HEK293 (cell line): ENCODE measurements around the gene USP36.
A peak's percentile ranks its signal among the peaks of the same experiment; 100 is the strongest.

Experiments used
- CTCF ChIA-PET: fragments of 350-600 bp; formaldehyde crosslinking; extraction: SDS; loops from one replicate; lab custom pipeline; 2021; ENCODE audit warnings: antibody characterized with exemption; lab: Yijun Ruan, JAX
- POLR2A ChIA-PET: fragments of 300-600 bp; formaldehyde crosslinking; extraction: SDS; loops from one replicate; lab custom pipeline; 2020; ENCODE audit warnings: antibody characterized with exemption, inconsistent platforms; lab: Yijun Ruan, JAX
- H3K27ac ChIP-seq: fragments of 200-500 bp; sonication (Bioruptor generic); 2 replicates; pipeline ENCODE4 v1.5.1; 2014; ENCODE audit warnings: low read depth, low read length, control low read depth, inconsistent platforms; ENCODE audit errors: extremely low read depth
- H3K36me3 ChIP-seq, 2 experiments: fragments of 200-500 bp in 1 of 2; sonication (Bioruptor generic) in 1 of 2; 1 replicate in 1 of 2; 2 replicates in 1 of 2; pipeline ENCODE4 v1.5.1; 2014 to 2017; ENCODE audit warnings: inconsistent platforms in 2 of 2, low read length in 2 of 2; ENCODE audit not compliant: control insufficient read depth in 2 of 2, insufficient read depth in 1 of 2
- H3K4me1 ChIP-seq: fragments of 200-500 bp; sonication (Bioruptor generic); 2 replicates; pipeline ENCODE4 v1.5.1; 2014; ENCODE audit warnings: mild to moderate bottlenecking, low read length, inconsistent platforms; ENCODE audit not compliant: control insufficient read depth, insufficient read depth
- H3K4me3 ChIP-seq: 2 replicates; pipeline ENCODE4 v1.5.1; 2011; ENCODE audit warnings: low read depth, mild to moderate bottlenecking, control low read depth, low read length, moderate library complexity
- H3K9me3 ChIP-seq: fragments of 200-500 bp; sonication (Bioruptor generic); 2 replicates; pipeline ENCODE4 v1.5.1; 2014; ENCODE audit warnings: low read depth, low read length, inconsistent platforms; ENCODE audit not compliant: control insufficient read depth, insufficient read depth
- EGR2 ChIP-seq: fragments of 450-650 bp; formaldehyde crosslinking; IDR thresholded peaks from 2 replicates; pipeline ENCODE4 v1.5.1; 2016; ENCODE audit warnings: low read depth, missing biosample characterization, missing genetic modification characterization
- FEZF1 ChIP-seq: fragments of 450-650 bp; formaldehyde crosslinking; IDR thresholded peaks from 2 replicates; pipeline ENCODE4 v1.5.1; 2016; ENCODE audit warnings: missing biosample characterization, missing genetic modification characterization
- REPIN1 ChIP-seq: fragments of 450-650 bp; formaldehyde crosslinking; IDR thresholded peaks from 2 replicates; pipeline ENCODE4 v1.5.1; 2017; ENCODE audit warnings: missing biosample characterization, missing genetic modification characterization, low read depth
- SP3 ChIP-seq: fragments of 450-650 bp; formaldehyde crosslinking; IDR thresholded peaks from 2 replicates; pipeline ENCODE4 v1.5.1; 2016; ENCODE audit warnings: missing biosample characterization, missing genetic modification characterization
- ZNF175 ChIP-seq: fragments of 450-650 bp; formaldehyde crosslinking; IDR thresholded peaks from 2 replicates; pipeline ENCODE4 v1.5.1; 2016; ENCODE audit warnings: missing biosample characterization, missing genetic modification characterization
- ZNF211 ChIP-seq: fragments of 450-650 bp; formaldehyde crosslinking; IDR thresholded peaks from 2 replicates; pipeline ENCODE4 v1.5.1; 2016; ENCODE audit warnings: low read depth, missing biosample characterization, missing genetic modification characterization
- ZNF214 ChIP-seq: fragments of 450-650 bp; formaldehyde crosslinking; IDR thresholded peaks from 2 replicates; pipeline ENCODE4 v1.5.1; 2017; ENCODE audit warnings: missing biosample characterization, mild to moderate bottlenecking, missing genetic modification characterization, borderline replicate concordance
- ZNF223 ChIP-seq: fragments of 450-650 bp; formaldehyde crosslinking; IDR thresholded peaks from 2 replicates; pipeline ENCODE4 v1.5.1; 2016; ENCODE audit warnings: missing biosample characterization, missing genetic modification characterization
- ZNF274 ChIP-seq, 2 experiments: fragments of 200-500 bp in 1 of 2; fragments of 450-650 bp in 1 of 2; sonication (Bioruptor generic) in 1 of 2; formaldehyde crosslinking in 1 of 2; IDR thresholded peaks; 2 replicates each; pipeline versions ENCODE4 v1.5.1 to v1.6.1; 2014 to 2016; ENCODE audit warnings: borderline replicate concordance in 1 of 2, inconsistent platforms in 1 of 2, low read length in 1 of 2, missing biosample characterization in 1 of 2, missing genetic modification characterization in 1 of 2
- ZNF311 ChIP-seq: fragments of 450-650 bp; formaldehyde crosslinking; IDR thresholded peaks from 2 replicates; pipeline ENCODE4 v1.5.1; 2017; ENCODE audit warnings: missing biosample characterization, missing genetic modification characterization, borderline replicate concordance
- ZNF354C ChIP-seq: fragments of 450-650 bp; formaldehyde crosslinking; IDR thresholded peaks from 2 replicates; pipeline ENCODE4 v1.5.1; 2016; ENCODE audit warnings: missing biosample characterization, missing genetic modification characterization, low read depth, borderline replicate concordance
- ZNF416 ChIP-seq: fragments of 450-650 bp; formaldehyde crosslinking; IDR thresholded peaks from 2 replicates; pipeline ENCODE4 v1.5.1; 2016; ENCODE audit warnings: missing biosample characterization, missing genetic modification characterization
- ZNF488 ChIP-seq: fragments of 450-650 bp; formaldehyde crosslinking; IDR thresholded peaks from 2 replicates; pipeline ENCODE4 v1.5.1; 2016; ENCODE audit warnings: missing biosample characterization, missing genetic modification characterization
- ZNF514 ChIP-seq: fragments of 450-650 bp; formaldehyde crosslinking; IDR thresholded peaks from 2 replicates; pipeline ENCODE4 v1.5.1; 2016; ENCODE audit warnings: missing biosample characterization, missing genetic modification characterization
- ZNF544 ChIP-seq: fragments of 450-650 bp; formaldehyde crosslinking; IDR thresholded peaks from 2 replicates; pipeline ENCODE4 v1.5.0; 2017; ENCODE audit warnings: missing biosample characterization, missing genetic modification characterization
- ZNF558 ChIP-seq: fragments of 450-650 bp; formaldehyde crosslinking; IDR thresholded peaks from 2 replicates; pipeline ENCODE4 v1.5.1; 2016; ENCODE audit warnings: missing biosample characterization, missing genetic modification characterization
- ZNF670 ChIP-seq: fragments of 450-650 bp; formaldehyde crosslinking; IDR thresholded peaks from 2 replicates; pipeline ENCODE4 v1.5.1; 2016; ENCODE audit warnings: missing biosample characterization, missing genetic modification characterization, low read depth
- ZNF76 ChIP-seq: fragments of 450-650 bp; formaldehyde crosslinking; IDR thresholded peaks from 2 replicates; pipeline ENCODE4; 2016; ENCODE audit warnings: low read depth, missing biosample characterization, missing genetic modification characterization, borderline replicate concordance
- ZNF785 ChIP-seq: fragments of 450-650 bp; formaldehyde crosslinking; IDR thresholded peaks from 2 replicates; pipeline ENCODE4 v1.5.1; 2016; ENCODE audit warnings: missing biosample characterization, missing genetic modification characterization
- ZNF837 ChIP-seq: fragments of 450-650 bp; formaldehyde crosslinking; IDR thresholded peaks from 2 replicates; pipeline ENCODE4 v1.5.1; 2016; ENCODE audit warnings: missing biosample characterization, missing genetic modification characterization
- TF ChIP-seq, protein P1 (sequence below): fragments of 450-650 bp; formaldehyde crosslinking; IDR thresholded peaks from 2 replicates; pipeline ENCODE4 v1.5.1; 2016; ENCODE audit warnings: missing biosample characterization, missing genetic modification characterization
- TF ChIP-seq, protein P2 (sequence below): fragments of 450-650 bp; formaldehyde crosslinking; IDR thresholded peaks from 2 replicates; pipeline ENCODE4 v1.5.1; 2016; ENCODE audit warnings: missing biosample characterization, missing genetic modification characterization
- TF ChIP-seq, protein P3 (sequence below): fragments of 450-650 bp; formaldehyde crosslinking; IDR thresholded peaks from 2 replicates; pipeline ENCODE4 v1.5.1; 2017; ENCODE audit warnings: missing biosample characterization, missing genetic modification characterization

The USP36 gene

DNA sequence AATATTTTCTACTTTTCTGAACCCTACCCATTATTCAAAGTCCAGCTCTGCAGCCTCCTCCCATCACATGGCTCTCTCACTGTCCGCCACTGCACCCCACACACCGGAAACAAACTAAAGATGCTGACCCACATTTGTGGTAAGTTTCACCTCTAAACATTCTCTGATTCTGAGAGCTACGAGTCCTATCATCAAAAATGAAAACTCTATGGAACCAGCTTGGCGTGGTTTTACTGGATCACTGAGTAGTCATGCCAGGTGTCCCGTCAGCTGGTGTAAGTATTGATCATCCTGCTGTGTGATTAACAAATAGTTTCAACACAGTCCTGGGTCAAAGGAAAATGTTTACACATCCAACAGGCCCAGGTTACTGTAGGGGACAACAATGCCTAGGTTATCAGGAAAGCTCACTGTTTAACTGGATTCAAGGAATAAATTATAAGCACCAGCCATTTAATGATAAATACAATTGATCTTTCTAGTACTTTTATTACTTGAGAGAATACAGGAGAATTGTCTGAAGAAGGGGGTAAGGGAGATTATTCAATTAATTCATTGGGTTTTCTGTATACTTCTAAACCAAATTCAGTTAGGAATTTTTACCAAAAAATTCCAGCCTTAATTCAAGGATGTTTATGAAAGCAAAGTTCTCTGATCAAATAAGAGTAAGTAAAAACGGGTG, 92.4 kb downstream of the USP36 start (continued):
- TF ChIP-seq ZNF223 (no peak), SP3 (no peak)
- TF ChIP-seq, all 188 proteins: peak for 0

DNA sequence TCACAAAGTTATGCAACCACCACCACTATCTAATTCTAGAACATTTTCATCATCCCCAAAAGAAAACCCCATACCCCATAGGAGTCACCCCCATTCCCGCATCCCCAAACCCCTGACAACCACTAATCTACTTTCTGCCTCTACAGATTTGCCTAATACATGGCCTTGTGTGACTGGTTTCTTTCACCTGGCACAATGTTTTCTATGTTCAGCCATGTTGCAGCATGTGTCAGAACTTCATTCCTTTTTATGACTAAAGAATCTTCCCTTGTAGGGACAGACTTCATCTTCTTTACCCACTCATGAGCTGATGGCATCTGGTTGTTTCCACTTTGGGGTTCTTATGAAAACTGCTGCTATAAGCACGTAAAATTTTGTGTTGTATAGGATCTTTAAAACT, 93.1 kb downstream of the USP36 start:
- no peaks in the 10 kb centered on the region for H3K9me3 ChIP-seq
- H3K4me3 ChIP-seq = no peak overlapping the region
- TF ChIP-seq ZNF837 (tag by site-specific recombination) = no peak
- no peak for TF ChIP-seq ZNF670
- TF ChIP-seq ZNF514 = no peak
- TF ChIP-seq ZNF175 (tag by site-specific recombination) = no peak
- no peak for TF ChIP-seq ZNF354C (tag by site-specific recombination)
- no peak for TF ChIP-seq ZNF211 (tag by site-specific recombination)
- no peak for TF ChIP-seq EGR2 (tag by site-specific recombination)
- TF ChIP-seq ZNF311 (tag by site-specific recombination) = no peak
- TF ChIP-seq SP3 = no peak
- no peak for TF ChIP-seq REPIN1 (tag by site-specific recombination)
- TF ChIP-seq FEZF1 = no peak
- TF ChIP-seq ZNF416 (tag by site-specific recombination) = no peak
- no peak for TF ChIP-seq ZNF76
- no peak for TF ChIP-seq ZNF488
- no peak for TF ChIP-seq ZNF544
- TF ChIP-seq ZNF214 = no peak
- TF ChIP-seq, all 188 proteins: peak for 0
- peaks cover 7% of the 10 kb centered on the region for H3K4me1 ChIP-seq
- ChIA-PET POLR2A (no interaction called here), CTCF (interaction anchor here (0.6 to 3.0 kb wide), 7 partner anchors 13 to 637 kb away, joined by 3 to 12 read pairs (median 4); no protein-coding TSS in a partner anchor)
- H3K27ac ChIP-seq = no peak overlapping the region
- no peaks in the 10 kb centered on the region for H3K36me3 ChIP-seq

DNA sequence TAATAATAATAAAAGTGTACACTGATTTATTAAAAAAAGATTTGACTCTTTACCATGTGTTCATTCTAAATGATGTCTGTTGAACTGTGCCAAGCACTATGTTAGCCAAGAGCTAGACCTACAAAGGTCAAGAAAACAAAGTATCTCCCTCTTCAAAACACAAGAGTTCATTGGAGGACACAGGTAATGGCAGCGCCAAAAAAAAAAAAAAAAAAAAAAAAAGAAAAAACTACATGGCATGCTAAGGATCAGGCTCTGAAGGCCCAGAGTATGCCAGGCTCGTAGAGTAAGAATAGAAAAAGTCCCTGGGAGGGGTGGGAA, 93.7 kb downstream of the USP36 start:
- no peak overlapping the region for H3K4me3 ChIP-seq
- H3K27ac ChIP-seq = no peak overlapping the region
- TF ChIP-seq, protein P1, sequence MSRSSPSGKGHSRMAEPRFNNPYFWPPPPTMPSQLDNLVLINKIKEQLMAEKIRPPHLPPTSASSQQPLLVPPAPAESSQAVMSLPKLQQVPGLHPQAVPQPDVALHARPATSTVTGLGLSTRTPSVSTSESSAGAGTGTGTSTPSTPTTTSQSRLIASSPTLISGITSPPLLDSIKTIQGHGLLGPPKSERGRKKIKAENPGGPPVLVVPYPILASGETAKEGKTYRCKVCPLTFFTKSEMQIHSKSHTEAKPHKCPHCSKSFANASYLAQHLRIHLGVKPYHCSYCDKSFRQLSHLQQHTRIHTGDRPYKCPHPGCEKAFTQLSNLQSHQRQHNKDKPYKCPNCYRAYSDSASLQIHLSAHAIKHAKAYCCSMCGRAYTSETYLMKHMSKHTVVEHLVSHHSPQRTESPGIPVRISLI (tag by site-specific recombination) = peak; percentile 58; the same call in 1 of the 2 replicates
- TF ChIP-seq ZNF785 = no peak
- ChIA-PET CTCF (interaction anchor here (0.6 to 3.0 kb wide), 13 partner anchors 9 to 505 kb away, joined by 3 to 12 read pairs (median 4); no protein-coding TSS in a partner anchor), POLR2A (interaction anchor here (0.7 to 0.8 kb wide), 2 partner anchors 20 to 111 kb away, joined by 4 to 6 read pairs; no protein-coding TSS in a partner anchor)
- peaks cover 7% of the 10 kb centered on the region for H3K4me1 ChIP-seq
- H3K36me3 ChIP-seq = no peaks in the 10 kb centered on the region
- no peaks in the 10 kb centered on the region for H3K9me3 ChIP-seq

- CTCF ChIA-PET = interaction anchor here (0.6 to 1.8 kb wide), 13 partner anchors 9 to 504 kb away, joined by 3 to 10 read pairs (median 4); no protein-coding TSS in a partner anchor
- TF ChIP-seq, protein P2, sequence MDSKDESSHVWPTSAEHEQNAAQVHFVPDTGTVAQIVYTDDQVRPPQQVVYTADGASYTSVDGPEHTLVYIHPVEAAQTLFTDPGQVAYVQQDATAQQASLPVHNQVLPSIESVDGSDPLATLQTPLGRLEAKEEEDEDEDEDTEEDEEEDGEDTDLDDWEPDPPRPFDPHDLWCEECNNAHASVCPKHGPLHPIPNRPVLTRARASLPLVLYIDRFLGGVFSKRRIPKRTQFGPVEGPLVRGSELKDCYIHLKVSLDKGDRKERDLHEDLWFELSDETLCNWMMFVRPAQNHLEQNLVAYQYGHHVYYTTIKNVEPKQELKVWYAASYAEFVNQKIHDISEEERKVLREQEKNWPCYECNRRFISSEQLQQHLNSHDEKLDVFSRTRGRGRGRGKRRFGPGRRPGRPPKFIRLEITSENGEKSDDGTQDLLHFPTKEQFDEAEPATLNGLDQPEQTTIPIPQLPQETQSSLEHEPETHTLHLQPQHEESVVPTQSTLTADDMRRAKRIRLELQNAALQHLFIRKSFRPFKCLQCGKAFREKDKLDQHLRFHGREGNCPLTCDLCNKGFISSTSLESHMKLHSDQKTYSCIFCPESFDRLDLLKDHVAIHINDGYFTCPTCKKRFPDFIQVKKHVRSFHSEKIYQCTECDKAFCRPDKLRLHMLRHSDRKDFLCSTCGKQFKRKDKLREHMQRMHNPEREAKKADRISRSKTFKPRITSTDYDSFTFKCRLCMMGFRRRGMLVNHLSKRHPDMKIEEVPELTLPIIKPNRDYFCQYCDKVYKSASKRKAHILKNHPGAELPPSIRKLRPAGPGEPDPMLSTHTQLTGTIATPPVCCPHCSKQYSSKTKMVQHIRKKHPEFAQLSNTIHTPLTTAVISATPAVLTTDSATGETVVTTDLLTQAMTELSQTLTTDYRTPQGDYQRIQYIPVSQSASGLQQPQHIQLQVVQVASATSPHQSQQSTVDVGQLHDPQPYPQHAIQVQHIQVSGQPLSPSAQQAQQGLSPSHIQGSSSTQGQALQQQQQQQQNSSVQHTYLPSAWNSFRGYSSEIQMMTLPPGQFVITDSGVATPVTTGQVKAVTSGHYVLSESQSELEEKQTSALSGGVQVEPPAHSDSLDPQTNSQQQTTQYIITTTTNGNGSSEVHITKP (tag by site-specific recombination) = 0 out of 2 replicates have a peak, but pooled peaks have one; percentile 19
- TF ChIP-seq, protein P3, sequence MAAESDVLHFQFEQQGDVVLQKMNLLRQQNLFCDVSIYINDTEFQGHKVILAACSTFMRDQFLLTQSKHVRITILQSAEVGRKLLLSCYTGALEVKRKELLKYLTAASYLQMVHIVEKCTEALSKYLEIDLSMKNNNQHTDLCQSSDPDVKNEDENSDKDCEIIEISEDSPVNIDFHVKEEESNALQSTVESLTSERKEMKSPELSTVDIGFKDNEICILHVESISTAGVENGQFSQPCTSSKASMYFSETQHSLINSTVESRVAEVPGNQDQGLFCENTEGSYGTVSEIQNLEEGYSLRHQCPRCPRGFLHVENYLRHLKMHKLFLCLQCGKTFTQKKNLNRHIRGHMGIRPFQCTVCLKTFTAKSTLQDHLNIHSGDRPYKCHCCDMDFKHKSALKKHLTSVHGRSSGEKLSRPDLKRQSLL (tag by site-specific recombination) = no peak
- TF ChIP-seq ZNF558 (tag by site-specific recombination) = no peak
- no peak for TF ChIP-seq ZNF274 (IDR thresholded peaks at IDR 0.05; ENCODE audit: low read length)
- TF ChIP-seq ZNF274 (tag by site-specific recombination; IDR thresholded peaks at IDR 0.05; ENCODE audit: borderline replicate concordance) = no peak
These were observed 94.2 kb downstream of the USP36 start for GRCh38 chr17:78746263-78746948.

More at GRCh38 chr17:78746263-78746948, 94.2 kb downstream of the USP36 start:
- POLR2A ChIA-PET = interaction anchor here (0.7 to 0.8 kb wide), 2 partner anchors 20 to 111 kb away, joined by 4 to 6 read pairs; no protein-coding TSS in a partner anchor
- Histone ChIP-seq H3K9me3 (no peaks in the 10 kb centered on the region), H3K4me1 (peaks cover 7% of the 10 kb centered on the region), H3K36me3 (no peaks in the 10 kb centered on the region), H3K27ac (no peak overlapping the region), H3K4me3 (no peak overlapping the region)
